ENCODE data around the gene BOC. TPM values are rescaled to one million over a fixed set of nuclear protein-coding genes. Genes with fewer than 3 reads are reported as not detected.
A peak's percentile ranks its signal among the peaks of the same experiment; 100 is the strongest.

Gene BOC
- total and polyA plus RNA-seq, 2 of the 13 experiments (the other 11 are each of a cell fraction or from before 2014, with no cell fraction given) = 0.04 TPM; not detected in 1

DNA sequence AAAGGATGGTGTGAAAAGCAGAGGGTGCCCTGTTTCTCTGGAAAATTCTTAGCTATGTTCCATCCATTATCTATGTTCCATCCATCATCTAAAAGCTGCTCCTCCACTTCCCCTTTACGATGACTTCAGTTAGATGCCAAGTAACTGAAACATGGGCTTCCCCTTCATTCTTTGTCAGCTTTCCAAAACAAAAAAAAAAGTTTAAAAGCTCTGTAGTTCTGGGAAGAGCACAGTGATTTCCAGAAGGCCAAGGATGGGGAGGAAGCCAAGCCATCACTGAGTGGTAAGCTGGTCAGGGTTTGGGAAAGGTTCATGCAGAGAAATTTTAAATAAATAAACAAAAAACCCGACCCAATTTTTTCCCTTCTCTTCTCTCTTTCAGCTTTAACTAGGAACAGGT lies 118.4 kb downstream of the BOC start (continued):
- no peak for TF ChIP-seq ZBTB20 (CRISPR knock-in tag; IDR thresholded peaks at IDR 0.05; ENCODE audit: borderline replicate concordance, low read depth)
- TF ChIP-seq ZBTB7A (CRISPR knock-in tag; IDR thresholded peaks at IDR 0.05) = no peak

DNA sequence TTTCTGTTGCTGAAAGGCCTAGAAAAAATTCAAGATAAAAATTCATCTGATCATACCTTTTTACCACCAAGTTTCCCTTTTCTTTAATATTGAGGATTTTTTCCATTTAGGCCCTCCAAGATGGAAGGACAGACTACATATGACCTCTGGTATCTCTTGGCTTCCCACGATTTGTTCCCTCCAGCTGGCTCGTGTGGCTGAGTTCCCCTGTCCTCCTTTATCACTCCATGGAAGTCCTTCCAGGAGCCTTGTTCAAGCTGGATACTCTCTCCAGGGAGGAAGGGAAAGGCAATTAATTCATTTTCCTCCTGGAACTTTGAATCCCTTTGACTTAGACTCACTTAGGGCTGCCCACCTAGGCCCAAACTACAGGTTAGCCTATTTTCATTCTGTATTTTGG lies 119.4 kb downstream of the BOC start:
- CTCF ChIA-PET (ENCODE audit: low intra/inter-chr PET ratio, low total read pairs) = no interaction called here
- Histone ChIP-seq H3K9me3 (ENCODE audit: low read length) (no peaks in the 10 kb centered on the region), H3K27me3 (ENCODE audit: control insufficient read depth in 1 of 2, insufficient read depth in 2 of 2, low read length in 2 of 2) (no peaks in the 10 kb centered on the region), H4K20me1 (ENCODE audit: insufficient read depth, low read length) (no peaks in the 10 kb centered on the region), H3K36me3 (replicated peaks in 1 of 2; ENCODE audit: control insufficient read depth in 1 of 2, insufficient read depth in 2 of 2, low read length in 2 of 2) (no peaks in the 10 kb centered on the region), H3K9ac (ENCODE audit: insufficient read depth, low read depth, low read length) (no peak overlapping the region), H3K4me3 (replicated peaks in 1 of 3; ENCODE audit: insufficient read depth in 1 of 3, low read depth in 2 of 3, low read length in 3 of 3) (no peak overlapping the region), H3K79me2 (ENCODE audit: insufficient read depth, low read length) (no peaks in the 10 kb centered on the region), H2AFZ (ENCODE audit: low read length) (no peak overlapping the region), H3K4me1 (ENCODE audit: insufficient read depth, low read length) (peaks cover 9% of the 10 kb centered on the region), H3K27ac (ENCODE audit: extremely low read length, insufficient read depth, low read length) (no peak overlapping the region), H3K4me2 (ENCODE audit: low read depth, low read length) (no peak overlapping the region)
- TF ChIP-seq ZNF543 (CRISPR knock-in tag; IDR thresholded peaks at IDR 0.05) = no peak
- TF ChIP-seq ZBTB46 (CRISPR knock-in tag; IDR thresholded peaks at IDR 0.05; ENCODE audit: borderline replicate concordance) = no peak
- no peak for TF ChIP-seq U2AF2 (IDR thresholded peaks at IDR 0.05; ENCODE audit: low read depth, low read length)
- intact Hi-C loops (cut with micrococcal nuclease; ENCODE audit: unreplicated experiment) (no loop called here), in situ Hi-C loops (cut with HindIII; ENCODE audit: extremely low pct_ligation_motif_present, low pct_unique_long_range_greater_than_20kb) (no loop called here)
- 74% methylated on average over 2 of the region's 2 CpGs for WGBS (ENCODE audit: low lambda C conversion rate)
- DNase-seq (ENCODE audit: low spot score) (no peak), ATAC-seq (no peak), FAIRE-seq (no peak)
- POLR2A ChIA-PET = no interaction called here
- no TSS peak for BruUV-seq (replicated peaks)

DNA sequence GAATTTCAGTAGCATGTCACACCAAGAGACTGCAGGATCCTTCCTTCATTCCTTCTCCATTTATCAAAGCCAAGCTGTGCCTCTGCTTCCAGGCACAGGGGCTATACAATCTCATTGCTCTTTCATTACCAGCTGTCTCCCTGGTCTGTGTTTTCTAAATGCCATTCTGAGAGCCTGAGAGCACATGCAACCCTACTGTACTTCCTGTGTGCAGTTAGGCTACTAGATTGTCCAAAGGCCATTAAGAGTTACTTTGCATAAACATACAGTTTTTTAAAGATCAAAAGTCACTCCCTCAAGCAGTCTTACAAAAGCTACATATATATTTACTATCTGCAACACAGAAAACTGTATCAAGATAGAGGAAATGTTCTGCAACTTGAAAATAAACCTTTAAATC lies 119.8 kb downstream of the BOC start:
- Histone ChIP-seq H3K4me3 (replicated peaks in 1 of 3; ENCODE audit: insufficient read depth in 1 of 3, low read depth in 2 of 3, low read length in 3 of 3) (no peak overlapping the region), H3K36me3 (replicated peaks in 1 of 2; ENCODE audit: control insufficient read depth in 1 of 2, insufficient read depth in 2 of 2, low read length in 2 of 2) (no peaks in the 10 kb centered on the region), H3K4me1 (ENCODE audit: insufficient read depth, low read length) (peaks cover 9% of the 10 kb centered on the region), H3K9me3 (ENCODE audit: low read length) (no peaks in the 10 kb centered on the region), H3K4me2 (ENCODE audit: low read depth, low read length) (no peak overlapping the region), H2AFZ (ENCODE audit: low read length) (peak overlapping the region; percentile 55), H3K27me3 (ENCODE audit: control insufficient read depth in 1 of 2, insufficient read depth in 2 of 2, low read length in 2 of 2) (no peaks in the 10 kb centered on the region), H3K9ac (ENCODE audit: insufficient read depth, low read depth, low read length) (no peak overlapping the region), H4K20me1 (ENCODE audit: insufficient read depth, low read length) (no peaks in the 10 kb centered on the region), H3K27ac (ENCODE audit: extremely low read length, insufficient read depth, low read length) (no peak overlapping the region), H3K79me2 (ENCODE audit: insufficient read depth, low read length) (no peaks in the 10 kb centered on the region)
- in situ Hi-C loops (cut with HindIII; ENCODE audit: extremely low pct_ligation_motif_present, low pct_unique_long_range_greater_than_20kb) = no loop called here
- DNase-seq (ENCODE audit: low spot score) = no peak
- intact Hi-C loops (cut with micrococcal nuclease; ENCODE audit: unreplicated experiment) = no loop called here
- no peak for FAIRE-seq
- ATAC-seq = peak; percentile 78
- CTCF ChIA-PET (ENCODE audit: low intra/inter-chr PET ratio, low total read pairs) = no interaction called here
- BruUV-seq (replicated peaks) = no TSS peak
- POLR2A ChIA-PET = no interaction called here
- TF ChIP-seq SMAD1 (CRISPR knock-in tag; IDR thresholded peaks at IDR 0.05; ENCODE audit: borderline replicate concordance, low read depth) (no peak), LCORL (IDR thresholded peaks at IDR 0.05) (no peak), LCORL (CRISPR knock-in tag; IDR thresholded peaks at IDR 0.05) (no peak), CEBPB (IDR thresholded peaks at IDR 0.05; ENCODE audit: borderline replicate concordance, low read depth, low read length) (no peak), BRD4 (CRISPR knock-in tag; IDR thresholded peaks at IDR 0.05) (no peak), ATF7 (IDR thresholded peaks at IDR 0.05) (no peak), ATF7 (CRISPR knock-in tag; IDR thresholded peaks at IDR 0.05) (no peak), ZIK1 (CRISPR knock-in tag; IDR thresholded peaks at IDR 0.05; ENCODE audit: borderline replicate concordance, low read depth) (no peak), ZNF614 (CRISPR knock-in tag; IDR thresholded peaks at IDR 0.05; ENCODE audit: borderline replicate concordance) (no peak), ZNF703 (CRISPR knock-in tag; IDR thresholded peaks at IDR 0.05; ENCODE audit: borderline replicate concordance) (no peak), MAFF (IDR thresholded peaks at IDR 0.05; ENCODE audit: low read depth, low read length) (no peak), LBX2 (CRISPR knock-in tag; IDR thresholded peaks at IDR 0.05; ENCODE audit: borderline replicate concordance) (no peak)

Measured in HepG2 (cell line).